Tibial artery (tissue), 4 donors: Measurements from ENCODE around the gene NRCAM.
"Not testable (repeated sequence)": the region's sequence is repeated elsewhere in the genome, so short reads cannot be mapped to it uniquely, and the experiment has no call there.

Experiments
- DNase-seq, 2 donors: peaks; one replicate each; pipeline ENCODE4 v3.0.0-alpha.2; 2019
- H3K27ac ChIP-seq, 2 donors: fragments of 200-600 bp; sonication (generic) in 1 of 2; 1 replicate in 1 of 2; 2 replicates in 1 of 2; pipeline ENCODE4 v1.5.1; 2018 to 2019; ENCODE audit warnings: mild to moderate bottlenecking in 1 of 2
- H3K27me3 ChIP-seq, 2 donors: fragments of 200-600 bp; sonication (generic) in 1 of 2; one replicate each; pipeline versions ENCODE4 v1.5.1 to v1.6.0; 2016 to 2019
- H3K36me3 ChIP-seq, 3 donors: fragments of 200-600 bp; sonication (generic) in 2 of 3; one replicate each; pipeline ENCODE4 v1.5.1; 2016 to 2019; ENCODE audit warnings: mild to moderate bottlenecking in 2 of 3
- H3K4me1 ChIP-seq, 4 donors: fragments of 200-600 bp; sonication (generic) in 2 of 4; 1 replicate in 3 of 4; 2 replicates in 1 of 4; pipeline ENCODE4 v1.5.1; 2016 to 2019
- H3K4me3 ChIP-seq, 2 donors: fragments of 200-600 bp; sonication (generic) in 1 of 2; 1 replicate in 1 of 2; 2 replicates in 1 of 2; pipeline ENCODE4 v1.5.1; 2018 to 2019; ENCODE audit warnings: mild to moderate bottlenecking in 2 of 2
- H3K9me3 ChIP-seq, 3 donors: fragments of 200-600 bp; sonication (generic) in 1 of 3; one replicate each; pipeline ENCODE4 v1.5.1; 2016 to 2019
- intact Hi-C: fragments of 100-400 bp; cut with DNase I; formaldehyde crosslinking; loops from one replicate; pipeline ENCODE4 v1.15.0; 2023; ENCODE audit warnings: low total_unique reads
- TF ChIP-seq, protein P1 (sequence below), 2 experiments: fragments of 200-600 bp in 1 of 2; fragments of 450-650 bp in 1 of 2; IDR thresholded peaks; one replicate each; pipeline ENCODE4 v1.5.1; 2017 to 2019; ENCODE audit warnings: antibody characterized with exemption in 2 of 2, mild to moderate bottlenecking in 1 of 2, moderate library complexity in 1 of 2

The NRCAM gene

GRCh38 chr7:108455998-108456677 lies at the start of gene NRCAM:
NRCAM (minus strand) TSS chr7:108456436; CDS start chr7:108240064, 216,372 bp downstream.
- no peak within 1 kb of the TSS for H3K27ac ChIP-seq

DNA sequence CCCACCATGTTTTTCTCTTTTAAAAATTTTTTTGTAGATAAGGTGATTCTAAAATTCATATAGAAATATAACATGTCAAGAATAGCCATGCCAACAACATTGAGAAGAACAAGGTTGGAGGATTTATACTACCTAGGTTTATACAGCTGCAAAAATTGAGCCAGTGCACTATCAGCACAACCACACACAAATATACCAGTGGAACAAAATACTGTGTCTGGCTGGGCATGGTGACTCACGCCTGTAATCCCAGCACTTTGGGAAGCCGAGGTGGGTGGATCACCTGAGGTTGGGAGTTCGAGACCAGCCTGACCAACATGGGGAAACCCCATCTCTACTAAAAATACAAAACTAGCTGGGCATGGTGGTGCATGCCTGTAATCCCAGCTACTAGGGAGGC lies 48.3 kb upstream of the NRCAM start:
- H3K27ac ChIP-seq, H3K27me3 ChIP-seq, H3K4me3 ChIP-seq, H3K4me1 ChIP-seq, intact Hi-C loops, DNase-seq, H3K9me3 ChIP-seq: not testable (repeated sequence)
- H3K36me3 ChIP-seq, result peaks cover 16 to 42% (median 28%) of the 10 kb centered on the region in 3 donors

More at GRCh38 chr7:108455998-108456677, at the start of gene NRCAM:
- H3K27me3 ChIP-seq, result peaks cover 0 to 48% of the 10 kb centered on the region in 2 donors
- peaks cover 0 to 27% (median 21%) of the 10 kb centered on the region in 4 donors for H3K4me1 ChIP-seq
- H3K9me3 ChIP-seq, result no peaks in the 10 kb centered on the region
- peak within 1 kb of the TSS; percentile 34 to 52 for H3K4me3 ChIP-seq
- intact Hi-C loops, result no loop called here
- H3K36me3 ChIP-seq, result no peaks in the 10 kb centered on the region
- no peak for DNase-seq
- TF ChIP-seq, protein P1, sequence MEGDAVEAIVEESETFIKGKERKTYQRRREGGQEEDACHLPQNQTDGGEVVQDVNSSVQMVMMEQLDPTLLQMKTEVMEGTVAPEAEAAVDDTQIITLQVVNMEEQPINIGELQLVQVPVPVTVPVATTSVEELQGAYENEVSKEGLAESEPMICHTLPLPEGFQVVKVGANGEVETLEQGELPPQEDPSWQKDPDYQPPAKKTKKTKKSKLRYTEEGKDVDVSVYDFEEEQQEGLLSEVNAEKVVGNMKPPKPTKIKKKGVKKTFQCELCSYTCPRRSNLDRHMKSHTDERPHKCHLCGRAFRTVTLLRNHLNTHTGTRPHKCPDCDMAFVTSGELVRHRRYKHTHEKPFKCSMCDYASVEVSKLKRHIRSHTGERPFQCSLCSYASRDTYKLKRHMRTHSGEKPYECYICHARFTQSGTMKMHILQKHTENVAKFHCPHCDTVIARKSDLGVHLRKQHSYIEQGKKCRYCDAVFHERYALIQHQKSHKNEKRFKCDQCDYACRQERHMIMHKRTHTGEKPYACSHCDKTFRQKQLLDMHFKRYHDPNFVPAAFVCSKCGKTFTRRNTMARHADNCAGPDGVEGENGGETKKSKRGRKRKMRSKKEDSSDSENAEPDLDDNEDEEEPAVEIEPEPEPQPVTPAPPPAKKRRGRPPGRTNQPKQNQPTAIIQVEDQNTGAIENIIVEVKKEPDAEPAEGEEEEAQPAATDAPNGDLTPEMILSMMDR (IDR thresholded peaks at IDR 0.05), result no peak

- Histone ChIP-seq H3K4me1 (no peaks in the 10 kb centered on the region), H3K27me3 (no peaks in the 10 kb centered on the region), H3K27ac (no peak overlapping the region), H3K4me3 (no peak overlapping the region), H3K9me3 (no peaks in the 10 kb centered on the region), H3K36me3 (peaks cover 16 to 42% (median 28%) of the 10 kb centered on the region in 3 donors)
- TF ChIP-seq, protein P1 (IDR thresholded peaks at IDR 0.05), result no peak
- no peak for DNase-seq
- intact Hi-C loops, result no loop called here
Observed at GRCh38 chr7:108503112-108504026, 47.1 kb upstream of the NRCAM start.

GRCh38 chr7:108499566-108499965 lies 43.3 kb upstream of the NRCAM start:
- intact Hi-C loops, result loop anchor here (5.0 kb wide), 1 partner anchor 317 kb away; no protein-coding TSS in a partner anchor
- no peak overlapping the region for H3K27ac ChIP-seq
- no peaks in the 10 kb centered on the region for H3K4me1 ChIP-seq
- no peak overlapping the region for H3K4me3 ChIP-seq
- no peaks in the 10 kb centered on the region for H3K9me3 ChIP-seq
- no peak for DNase-seq
- TF ChIP-seq, protein P1 (IDR thresholded peaks at IDR 0.05), result no peak
- H3K27me3 ChIP-seq, result no peaks in the 10 kb centered on the region
- H3K36me3 ChIP-seq, result peaks cover 28 to 33% (median 31%) of the 10 kb centered on the region in 3 donors

- Histone ChIP-seq H3K27ac (no peak overlapping the region), H3K36me3 (peaks cover 28 to 38% (median 36%) of the 10 kb centered on the region in 3 donors), H3K4me1 (no peaks in the 10 kb centered on the region), H3K4me3 (no peak overlapping the region), H3K27me3 (no peaks in the 10 kb centered on the region), H3K9me3 (no peaks in the 10 kb centered on the region)
- TF ChIP-seq, protein P1 (IDR thresholded peaks at IDR 0.05), result no peak
- DNase-seq, result no peak
- intact Hi-C loops, result loop anchor here (5.0 kb wide), 1 partner anchor 316 kb away; no protein-coding TSS in a partner anchor
Observed at GRCh38 chr7:108498481-108498880, 42.2 kb upstream of the NRCAM start.
